Astrocyte (in vitro differentiated cells and primary cell): ENCODE results near the gene C1QTNF5.

Source experiments
- CTCF ChIP-seq: IDR thresholded peaks from 2 replicates; pipeline ENCODE4 v1.5.1; 2011; ENCODE audit warnings: low read depth, mild to moderate bottlenecking, inconsistent platforms, low read length, moderate library complexity; ENCODE audit not compliant: insufficient read depth
- EZH2 ChIP-seq: IDR thresholded peaks from 2 replicates; pipeline ENCODE4 v1.6.1; 2012; ENCODE audit warnings: mild to moderate bottlenecking, low read length, inconsistent platforms; ENCODE audit not compliant: insufficient read depth

- TF ChIP-seq EZH2 (no peak), CTCF (no peak)
Observed at GRCh38 chr11:119361056-119361787, 20.5 kb upstream of the C1QTNF5 start.
